GM19238 (cell line): ENCODE measurements around the gene PLD1.

Source experiments
- DNase-seq: peaks from one replicate; pipeline ENCODE4 v3.0.0; 2011; ENCODE audit warnings: low spot score; ENCODE audit not compliant: insufficient read length

The PLD1 gene

DNA sequence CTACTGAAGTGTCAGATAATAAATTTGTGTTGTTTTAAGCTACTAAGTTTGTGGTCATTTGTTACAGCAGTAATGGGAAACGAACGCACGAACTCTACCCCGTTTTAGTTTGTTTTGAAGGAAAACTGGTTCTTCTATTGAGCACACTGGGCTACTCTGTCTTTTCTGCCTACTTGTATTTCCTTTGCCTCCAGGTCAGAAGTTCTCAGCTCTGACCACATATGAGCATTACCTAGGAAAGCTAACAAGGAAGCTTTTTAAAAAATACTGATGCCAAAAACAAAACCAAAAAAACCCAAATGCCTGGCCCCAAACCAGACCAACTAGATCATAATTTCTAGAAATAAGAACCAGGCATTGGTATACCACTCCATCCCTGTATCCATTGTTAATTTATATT lies 193.5 kb downstream of the PLD1 start:
- no peak for DNase-seq

DNA sequence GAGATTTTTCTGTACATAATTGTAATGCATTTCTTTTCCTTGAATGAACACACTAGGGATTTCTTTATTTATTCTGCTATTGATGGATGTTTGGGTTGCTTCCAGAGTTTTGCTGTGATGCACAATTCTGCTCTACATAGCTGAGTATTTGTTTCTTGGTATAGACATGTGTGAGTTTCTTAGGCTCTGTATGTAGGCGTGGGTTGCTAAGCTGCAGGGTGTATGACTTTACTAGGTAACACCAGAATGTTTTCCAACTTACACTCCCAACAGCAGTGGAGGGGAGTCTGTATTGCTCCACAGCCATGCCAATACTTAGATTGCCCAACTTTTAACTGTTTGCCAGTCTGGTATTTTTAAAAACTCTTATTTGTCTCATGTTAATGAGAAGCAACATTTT lies 194.6 kb downstream of the PLD1 start:
- no peak for DNase-seq

DNA sequence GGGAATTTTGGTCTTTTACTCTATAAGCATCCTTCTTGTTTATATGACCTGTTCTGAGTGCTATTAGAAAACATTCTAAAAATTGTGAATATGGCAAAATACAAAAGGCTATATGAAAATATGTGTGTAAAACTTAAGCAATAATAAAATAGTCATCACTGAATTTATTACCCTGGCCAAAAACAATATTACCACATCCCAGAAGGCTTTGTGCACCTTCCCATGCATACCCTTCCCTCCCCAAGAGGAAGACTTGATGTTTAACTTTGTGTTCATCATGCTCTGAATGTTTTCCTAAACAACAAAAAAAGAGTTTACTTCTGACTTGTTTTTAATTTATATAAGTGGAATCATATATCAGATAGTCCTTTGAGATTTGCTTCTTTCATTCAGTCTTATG lies 195.0 kb downstream of the PLD1 start:
- no peak for DNase-seq

DNA sequence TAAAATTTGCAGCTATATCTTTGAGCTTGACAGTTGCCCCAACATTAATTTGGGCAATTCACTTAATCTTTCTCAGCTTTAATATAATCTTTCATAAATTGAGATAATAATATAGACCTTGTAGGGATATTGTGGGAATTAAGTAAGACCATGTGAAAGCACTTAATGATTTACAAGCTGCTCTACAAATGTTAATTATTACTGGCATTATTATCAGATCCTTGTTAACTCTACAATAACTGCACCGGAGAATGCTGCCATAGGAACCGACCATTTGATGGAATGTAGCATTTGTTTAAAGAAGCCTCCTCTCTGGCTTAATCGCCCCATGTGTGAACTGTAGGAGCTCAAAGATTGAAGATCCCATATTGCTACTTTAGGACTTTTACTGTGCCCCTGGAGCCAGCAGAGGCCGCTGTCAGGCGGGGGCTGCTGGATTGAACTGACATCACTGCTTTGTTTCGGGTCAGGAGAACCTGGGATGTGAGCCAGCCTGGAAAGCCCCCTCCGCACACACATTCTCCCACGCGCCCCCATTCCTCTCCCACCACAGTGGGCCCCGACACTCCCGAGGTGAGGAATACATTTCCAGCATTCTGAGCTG lies 195.9 kb downstream of the PLD1 start:
- DNase-seq: peak; percentile 7

DNA sequence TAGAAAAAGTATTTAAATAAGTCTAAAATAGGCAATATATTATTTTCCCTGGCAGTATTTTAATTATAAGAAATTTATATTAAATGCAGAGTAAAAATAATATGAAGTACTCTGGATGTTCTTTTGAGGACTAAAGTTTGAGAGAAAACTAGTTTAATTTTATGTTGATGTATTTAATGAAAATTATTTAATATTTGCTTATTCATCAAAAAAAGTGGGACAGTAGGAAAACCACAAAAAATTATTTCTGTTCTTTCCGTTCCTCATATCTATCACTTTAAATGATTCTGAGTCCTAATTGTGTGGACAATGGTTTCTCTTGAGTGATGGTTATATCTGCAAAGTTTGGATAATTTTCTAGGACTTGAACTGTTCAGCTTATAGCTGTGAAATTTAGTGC lies 202.8 kb downstream of the PLD1 start:
- DNase-seq: no peak

DNA sequence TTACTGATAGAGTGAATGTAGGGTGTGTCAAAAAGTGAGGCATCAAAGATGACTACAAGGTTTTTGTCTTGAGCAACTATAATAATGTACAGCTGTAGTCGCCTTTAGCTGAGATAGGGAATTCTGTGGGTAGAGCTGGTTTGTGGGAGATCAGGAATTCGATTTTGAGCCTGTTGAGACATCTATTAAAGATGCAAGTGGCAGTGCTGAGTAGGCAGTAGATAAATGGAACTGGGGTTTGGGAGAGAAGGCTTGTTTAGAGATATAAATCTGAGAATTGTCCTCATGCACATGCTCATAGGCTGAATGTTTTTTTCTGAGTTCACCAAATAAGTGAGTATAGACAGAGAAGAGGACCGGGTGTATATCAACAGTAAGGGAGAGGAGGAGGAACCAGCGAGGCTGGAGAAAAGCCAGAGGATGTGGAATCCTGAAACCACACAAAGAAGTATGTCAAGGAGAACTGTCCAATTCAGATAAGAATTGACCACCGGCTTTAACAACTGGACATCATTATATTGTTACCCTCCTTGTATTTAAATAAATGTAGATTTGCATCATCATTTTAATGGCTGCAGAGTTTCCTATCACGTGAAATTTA lies 204.0 kb downstream of the PLD1 start:
- no peak for DNase-seq

DNA sequence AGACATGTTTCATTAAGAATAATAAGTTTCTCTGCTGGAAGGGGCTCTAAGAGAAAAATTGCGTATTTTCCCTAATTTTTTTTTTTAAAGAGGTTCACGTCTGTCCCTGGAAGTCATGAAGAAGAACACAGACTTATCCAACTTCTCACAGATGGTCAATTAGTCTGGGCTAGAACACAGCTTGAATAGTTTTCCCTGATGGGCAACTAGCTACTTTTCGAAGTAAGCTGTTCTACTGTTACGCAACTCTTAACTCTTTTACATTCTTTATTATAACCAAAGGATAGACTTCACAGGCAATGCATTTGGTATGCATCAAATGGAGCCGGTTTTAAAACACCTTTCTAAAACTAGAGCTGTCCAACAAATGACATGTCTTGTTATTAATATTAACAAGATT lies 205.9 kb downstream of the PLD1 start:
- no peak for DNase-seq

DNA sequence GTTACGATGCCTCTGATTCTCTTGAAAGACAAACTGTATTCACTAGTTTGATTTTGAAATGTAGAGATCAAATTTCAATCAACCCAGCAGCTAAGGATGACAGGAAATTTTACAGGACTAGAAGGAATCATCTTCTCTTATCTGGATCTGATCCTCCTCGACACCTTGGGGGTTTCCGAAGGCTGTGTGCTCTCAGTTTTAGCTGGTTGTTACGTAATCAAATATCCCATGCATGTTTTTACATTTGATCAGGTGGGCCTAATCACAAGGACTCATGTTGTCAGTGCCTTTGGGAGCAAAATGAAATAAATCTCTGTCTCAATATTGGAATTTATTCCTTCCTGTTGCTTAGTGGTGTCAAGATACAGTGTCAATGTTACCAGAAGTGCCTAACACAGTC lies 208.2 kb downstream of the PLD1 start:
- DNase-seq: no peak

DNA sequence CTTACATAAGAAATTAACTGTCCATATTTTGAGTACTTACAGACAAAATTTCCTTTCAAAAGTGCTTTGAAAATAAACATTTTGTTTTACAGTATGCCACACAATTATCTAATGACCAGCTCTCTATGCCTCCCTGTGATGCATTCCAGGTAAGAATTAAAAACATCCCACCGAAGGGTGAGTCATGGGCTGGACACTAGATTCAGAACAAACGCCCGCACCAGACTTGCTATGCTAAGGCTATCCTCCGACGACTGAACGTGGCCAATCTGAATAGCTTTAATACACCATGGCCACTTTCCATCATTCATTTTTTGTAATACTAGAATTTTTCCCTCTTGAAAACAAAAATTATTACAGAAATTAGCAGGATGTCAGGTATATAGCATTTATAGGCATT lies 210.3 kb downstream of the PLD1 start:
- no peak for DNase-seq

DNA sequence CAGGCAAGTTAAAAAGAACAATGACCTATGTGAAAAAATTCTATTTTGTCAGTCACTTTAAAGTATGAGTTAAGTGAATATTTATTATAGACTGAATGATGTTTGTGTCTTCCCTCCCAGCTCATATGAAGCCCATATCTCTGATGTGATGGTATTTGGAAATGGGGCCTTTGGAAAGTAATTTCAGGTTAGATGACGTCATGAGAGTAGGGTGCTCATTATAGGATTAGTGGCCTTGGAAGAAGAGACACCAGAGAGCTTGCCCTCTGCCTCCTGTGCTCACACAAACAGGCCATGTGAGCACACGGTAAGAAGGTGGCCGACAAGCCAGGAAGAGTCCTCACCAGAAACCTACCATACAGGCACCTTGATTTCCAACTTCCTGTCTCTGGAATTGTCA lies 211.3 kb downstream of the PLD1 start:
- no peak for DNase-seq

DNA sequence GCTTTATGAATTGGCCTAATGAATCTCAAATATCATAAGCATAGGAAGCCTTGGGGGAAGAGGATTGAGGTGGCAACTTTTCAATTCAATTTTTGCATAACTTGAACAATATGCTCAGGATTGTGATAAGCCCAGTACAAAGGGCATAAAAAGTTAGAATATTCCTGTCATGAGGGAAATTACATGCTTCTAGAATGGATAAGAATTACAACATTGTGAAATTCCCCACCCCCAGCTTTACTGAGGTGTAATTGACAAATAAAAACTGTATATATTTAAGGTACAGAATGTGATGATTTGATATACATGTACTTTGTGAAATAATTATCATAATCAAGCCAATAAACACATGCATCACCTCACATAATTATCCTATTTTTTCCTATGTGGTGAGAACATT lies 217.5 kb downstream of the PLD1 start:
- no peak for DNase-seq

DNA sequence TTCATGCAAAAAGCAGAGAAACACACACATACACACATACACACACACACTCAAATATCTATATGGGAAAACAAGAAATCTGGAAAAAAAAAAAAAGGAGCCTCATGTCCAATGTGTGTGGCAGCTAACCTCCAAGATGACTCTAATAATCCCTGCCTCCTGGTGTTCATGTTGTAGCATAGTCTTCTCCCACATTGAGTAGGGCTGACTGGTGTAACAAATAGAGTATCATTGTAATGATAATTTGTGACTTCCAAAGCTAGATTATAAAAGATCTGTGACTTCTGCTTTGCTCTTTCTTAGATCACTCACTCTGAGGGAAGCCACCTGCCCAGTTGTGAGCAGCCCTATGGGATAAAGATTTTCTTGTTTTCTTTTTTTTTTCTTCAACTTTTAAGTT lies 219.2 kb downstream of the PLD1 start:
- DNase-seq: no peak

DNA sequence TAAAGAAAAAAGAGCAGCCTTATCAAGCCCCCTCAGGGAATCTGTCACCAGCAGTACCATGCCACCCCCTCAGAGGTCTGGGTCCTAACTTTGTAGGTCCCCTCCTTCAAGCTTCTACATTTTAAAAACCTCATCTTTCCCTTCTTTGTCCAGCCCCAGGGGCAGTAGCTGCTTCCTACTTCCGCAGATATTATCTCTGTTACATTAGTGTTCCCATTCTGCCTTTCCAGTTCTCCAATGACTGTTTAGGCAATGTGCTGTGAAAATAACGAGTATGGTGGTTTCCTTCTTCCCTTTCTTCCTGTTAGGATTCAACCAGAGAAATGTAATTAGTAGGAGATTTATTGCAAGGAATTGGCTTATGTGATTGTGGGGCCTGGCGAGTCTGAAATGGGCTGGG lies 224.0 kb downstream of the PLD1 start:
- DNase-seq: no peak

DNA sequence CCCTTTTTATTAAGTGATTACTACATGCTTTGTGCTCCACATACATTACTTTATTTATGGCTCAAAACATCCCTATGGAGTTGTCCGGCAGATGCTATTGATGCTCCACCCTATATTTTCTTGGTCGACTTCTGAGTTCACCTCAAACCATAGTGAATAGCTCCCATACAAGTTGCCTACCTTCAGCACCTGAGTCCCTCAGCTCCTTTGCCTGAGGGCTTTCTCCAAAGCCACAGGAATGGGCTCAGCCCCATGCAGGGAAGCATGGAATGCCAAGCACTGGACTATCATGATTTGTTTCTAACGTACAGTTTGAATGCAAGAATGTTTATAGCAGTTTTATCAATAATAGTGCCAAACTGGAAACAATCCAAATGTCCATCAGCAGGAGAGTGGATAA lies 225.2 kb downstream of the PLD1 start:
- no peak for DNase-seq

DNA sequence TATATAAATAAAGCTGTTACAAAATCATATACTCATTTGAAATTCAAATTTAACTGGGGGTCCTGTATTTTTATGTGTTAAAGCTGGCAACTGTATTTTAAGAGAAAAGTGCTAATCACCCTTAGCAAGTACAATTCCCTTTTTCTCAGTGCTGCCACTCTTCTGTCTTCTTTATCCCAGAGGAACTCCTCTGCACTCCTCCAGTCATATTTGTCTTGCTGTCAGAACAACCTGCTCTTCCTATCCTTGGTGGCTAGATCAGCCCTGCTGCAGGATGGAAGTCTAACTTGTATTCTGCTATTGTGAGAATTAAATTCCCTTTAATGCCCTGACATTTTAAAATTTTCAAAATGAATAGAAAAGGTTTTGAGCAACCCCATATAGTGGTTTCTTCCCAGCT lies 226.2 kb downstream of the PLD1 start:
- no peak for DNase-seq

DNA sequence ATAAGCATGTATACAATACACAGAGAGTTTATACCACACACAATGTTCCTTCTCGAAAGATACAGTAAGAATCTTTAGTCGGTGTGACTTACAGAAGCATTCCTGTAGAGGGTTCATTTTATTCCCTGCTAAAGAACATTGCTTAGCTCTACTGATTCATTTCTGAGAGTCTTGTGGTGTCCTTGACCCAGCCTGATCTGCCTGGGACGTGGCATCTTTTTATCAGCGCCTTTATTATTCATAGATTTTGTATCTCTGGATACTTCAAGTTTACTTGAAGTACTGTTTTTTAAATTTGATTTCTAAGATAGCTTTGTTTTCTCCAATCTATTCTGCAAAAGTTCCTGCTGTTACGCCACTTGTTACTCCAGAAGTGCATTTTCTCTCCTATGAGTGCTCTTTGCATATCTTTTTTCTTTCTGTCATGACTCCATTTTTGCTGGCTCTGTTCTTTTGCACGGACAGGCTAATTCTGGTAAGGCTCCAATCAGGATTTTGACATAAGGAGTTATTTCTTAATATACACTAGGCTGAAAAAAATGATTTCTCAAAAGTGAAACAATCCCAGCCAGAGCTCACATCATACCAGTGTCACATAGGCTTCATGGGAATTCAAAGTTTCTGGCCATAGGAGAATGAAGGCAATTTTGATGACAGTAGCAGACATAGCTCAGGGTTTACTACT lies 235.6 kb downstream of the PLD1 start:
- DNase-seq: no peak

DNA sequence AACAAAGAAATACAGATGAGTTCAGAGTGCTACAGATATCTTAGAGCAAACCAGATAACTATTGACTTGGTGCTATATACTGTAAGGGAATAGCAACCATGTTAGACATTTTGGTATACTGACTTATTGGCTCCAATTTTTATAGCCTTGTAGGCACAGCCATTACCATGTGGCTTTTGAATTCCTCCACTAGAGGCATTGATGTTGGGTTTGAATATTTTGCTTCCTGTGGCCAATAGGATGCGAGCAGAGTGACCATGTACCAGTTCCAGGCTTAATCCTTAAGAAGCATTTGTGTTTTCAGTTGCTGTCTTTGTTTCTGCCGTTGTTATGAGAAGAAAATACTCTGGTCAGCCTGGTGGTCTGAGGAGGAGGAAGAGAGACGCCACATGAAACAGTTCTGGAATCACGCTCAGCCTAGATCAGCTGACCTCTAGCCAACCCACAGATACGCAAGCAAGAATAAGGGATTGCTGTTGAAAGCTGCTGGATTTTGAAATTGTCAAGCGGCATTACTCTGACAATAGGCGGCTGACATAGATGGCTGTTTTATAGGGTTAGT lies 240.6 kb downstream of the PLD1 start:
- DNase-seq: no peak

DNA sequence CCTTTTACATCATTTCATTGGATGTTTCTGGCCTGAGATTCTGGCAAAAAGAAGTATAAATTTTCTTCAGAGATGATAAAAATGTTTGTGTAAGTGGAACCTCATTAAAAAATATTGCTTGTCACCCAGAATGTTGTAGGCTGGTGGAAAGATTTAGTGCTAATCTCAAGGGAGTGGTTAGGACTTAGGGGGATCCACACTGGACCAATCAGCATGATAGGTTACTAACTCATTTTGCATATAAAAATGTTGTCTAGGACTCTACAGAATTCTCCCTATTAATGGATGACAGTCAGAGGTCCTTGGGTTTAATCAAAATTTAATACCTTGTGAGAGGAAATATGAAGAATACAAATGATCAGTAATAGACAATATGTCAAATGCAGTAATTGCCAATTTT lies 241.5 kb downstream of the PLD1 start:
- DNase-seq: no peak

DNA sequence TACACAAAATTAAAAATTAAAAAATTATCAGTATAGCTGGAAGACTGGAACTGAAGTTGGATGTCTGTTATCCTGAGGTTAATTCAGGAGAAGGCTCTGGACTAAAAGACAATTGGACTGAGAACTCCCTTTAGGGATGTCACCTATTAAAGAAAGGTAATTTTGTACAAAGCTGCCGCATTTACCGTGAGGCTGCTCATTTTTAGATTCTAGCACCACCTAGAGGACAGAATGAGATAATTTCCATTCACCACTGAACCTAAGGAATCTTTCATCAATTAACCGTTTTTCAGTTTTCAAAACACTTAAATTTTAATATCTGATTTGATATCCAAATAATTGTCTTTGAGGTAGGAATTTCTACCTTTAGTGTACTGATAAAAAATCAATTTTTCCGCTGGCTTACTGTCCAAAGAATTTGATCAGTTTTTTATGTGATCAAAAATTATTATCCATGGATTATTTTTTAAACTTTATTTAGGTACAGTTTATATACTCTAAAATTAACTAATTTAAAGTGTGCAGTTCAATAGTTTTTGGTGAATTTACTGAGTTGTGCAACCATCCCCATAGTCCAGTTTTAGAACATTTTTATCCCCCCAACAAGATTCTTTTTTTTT lies 243.4 kb downstream of the PLD1 start:
- peak; percentile 12 for DNase-seq

DNA sequence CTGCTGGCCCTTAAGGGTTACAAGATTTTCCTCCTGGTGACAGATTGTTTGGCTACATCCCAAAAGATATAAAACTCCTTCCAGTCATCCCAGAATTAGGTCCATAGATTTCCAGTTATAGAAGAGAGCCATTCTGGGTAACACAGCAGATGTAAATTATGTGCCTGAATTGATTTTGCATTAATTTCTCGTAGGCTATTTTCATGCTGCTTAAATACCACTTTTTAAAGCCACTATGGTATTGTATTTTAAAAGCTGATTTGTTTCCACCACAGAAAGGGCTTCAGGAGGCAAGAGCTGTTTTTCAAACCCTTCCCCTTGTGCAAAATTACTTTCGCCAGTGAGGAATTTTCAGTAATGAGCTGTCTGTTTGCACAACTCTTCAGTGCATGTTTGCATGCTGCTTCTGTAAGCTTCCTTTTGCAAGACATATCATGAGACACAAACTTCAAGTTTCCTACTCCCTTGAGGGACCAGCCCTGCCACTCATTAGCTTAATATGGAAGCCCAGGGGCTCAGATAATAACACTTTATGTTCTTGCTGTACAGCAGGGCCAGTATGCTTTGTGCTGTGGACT lies 244.7 kb downstream of the PLD1 start:
- no peak for DNase-seq

DNA sequence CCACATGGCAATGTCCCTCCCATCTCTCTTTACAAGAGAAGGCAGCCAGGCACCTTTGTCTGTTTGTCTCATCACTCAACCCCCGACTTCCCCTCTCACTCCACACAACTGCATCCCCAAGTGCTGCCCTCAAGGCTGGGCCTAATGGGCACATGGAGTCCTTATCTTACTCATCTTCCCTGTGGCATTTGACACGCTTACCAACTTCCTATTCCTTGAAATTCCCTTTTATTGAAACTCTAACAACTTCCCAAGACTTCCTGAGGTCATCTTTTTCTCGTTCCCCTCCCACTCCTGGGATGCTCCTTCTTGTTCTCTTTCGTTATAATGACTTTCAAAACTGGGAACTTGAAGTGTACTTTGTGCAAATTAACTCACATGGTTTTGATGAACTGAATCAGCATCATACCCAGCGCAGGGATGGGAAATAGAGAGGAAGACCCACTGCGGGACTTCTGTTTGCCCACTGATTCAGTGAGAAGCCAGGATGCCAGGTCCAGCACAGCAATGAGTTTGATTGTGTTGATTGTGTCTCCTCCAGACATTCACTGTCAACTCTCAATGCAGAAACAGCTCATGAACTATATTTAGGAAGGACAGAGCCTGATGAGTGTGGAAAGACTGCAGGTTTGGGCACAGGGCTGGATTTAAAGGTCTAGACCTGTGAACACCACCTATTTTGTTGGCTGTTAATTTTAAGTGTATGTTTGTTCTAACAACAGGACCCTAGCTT lies 245.4 kb downstream of the PLD1 start:
- DNase-seq: no peak
